A673 (cell line): ENCODE results near the gene PRLR. TPM values are rescaled to one million over a fixed set of nuclear protein-coding genes. Genes with fewer than 3 reads are reported as not detected.

Source experiments
- BruUV-seq: library from RNA; stranded (reverse); fragments of 400-500 nt; replicated peaks from 2 replicates; lab custom pipeline; 2021; lab: Mats Ljungman, UMichigan
- CTCF ChIA-PET: fragments of 300-600 bp; sonication (Branson Sonifier 250); formaldehyde crosslinking; loops from one replicate; lab custom pipeline; 2022; ENCODE audit warnings: antibody characterized with exemption; lab: Charles Lee
- POLR2A ChIA-PET: fragments of 300-600 bp; sonication (Branson Sonifier 250); formaldehyde crosslinking; loops from one replicate; lab custom pipeline; 2022; ENCODE audit warnings: antibody characterized with exemption; ENCODE audit not compliant: low non-redundant PET; lab: Charles Lee
- DNase-seq: peaks from one replicate; pipeline ENCODE4 v3.0.0-alpha.2; 2015; ENCODE audit warnings: low spot score
- H3K27ac ChIP-seq: fragments of 200-600 bp; sonication (generic); 2 replicates; pipeline ENCODE4 v1.5.1; 2016; ENCODE audit warnings: mixed run types, low read depth, mild to moderate bottlenecking, mixed read lengths, antibody characterized with exemption, low read length; ENCODE audit not compliant: poor library complexity, severe bottlenecking
- H3K27me3 ChIP-seq: fragments of 200-600 bp; sonication (generic); replicated peaks from 2 replicates; pipeline ENCODE4 v1.6.1; 2017; ENCODE audit warnings: mixed run types, low read depth, mild to moderate bottlenecking, mixed read lengths, antibody characterized with exemption, low read length; ENCODE audit not compliant: insufficient read depth, poor library complexity
- H3K36me3 ChIP-seq: fragments of 200-600 bp; sonication (generic); 2 replicates; pipeline ENCODE4 v1.6.1; 2016; ENCODE audit warnings: mixed run types, mild to moderate bottlenecking, mixed read lengths, antibody characterized with exemption, low read length; ENCODE audit not compliant: insufficient read depth, poor library complexity, severe bottlenecking
- H3K4me1 ChIP-seq: fragments of 200-600 bp; sonication (generic); 2 replicates; pipeline ENCODE4 v1.6.1; 2017; ENCODE audit warnings: mixed run types, mild to moderate bottlenecking, mixed read lengths, antibody characterized with exemption, low read length; ENCODE audit not compliant: insufficient read depth, poor library complexity, severe bottlenecking
- H3K4me3 ChIP-seq: fragments of 200-600 bp; sonication (generic); 2 replicates; pipeline ENCODE4 v1.5.1; 2016; ENCODE audit warnings: low read depth, mixed run types, mild to moderate bottlenecking, mixed read lengths, low read length; ENCODE audit not compliant: poor library complexity, severe bottlenecking
- H3K9me3 ChIP-seq: fragments of 200-600 bp; sonication (generic); 2 replicates; pipeline ENCODE4 v1.6.1; 2016; ENCODE audit warnings: mixed run types, low read depth, mild to moderate bottlenecking, mixed read lengths, antibody characterized with exemption, low read length; ENCODE audit not compliant: poor library complexity, severe bottlenecking
- EZH2 ChIP-seq: fragments of 200-600 bp; sonication (generic); IDR thresholded peaks from 2 replicates; pipeline ENCODE4 v1.6.1; 2017; ENCODE audit warnings: borderline replicate concordance, low read depth, mild to moderate bottlenecking, mixed read lengths, antibody characterized with exemption, low read length; ENCODE audit not compliant: poor library complexity, severe bottlenecking
- intact Hi-C: fragments of 100-400 bp; cut with micrococcal nuclease; formaldehyde crosslinking; loops from one replicate; pipeline ENCODE4 v1.10.0; 2022; ENCODE audit not compliant: unreplicated experiment
- total RNA-seq: library from RNA; stranded (reverse); gene quantifications from 2 replicates; pipeline ENCODE4 v1.2.3, GENCODE V29; 2021
- TF ChIP-seq, protein P1 (sequence below): fragments of 300-800, 200-600 bp; sonication (generic); conservative IDR thresholded peaks from 2 replicates; pipeline ENCODE4 v1.5.1; 2017; ENCODE audit warnings: low read depth, mild to moderate bottlenecking, antibody characterized with exemption, low read length, moderate library complexity, mixed read lengths

Gene PRLR
- total RNA-seq, 1 experiment from 2014 or later = not detected

- Histone ChIP-seq H3K36me3 (no peaks in the 10 kb centered on the region), H3K9me3 (no peaks in the 10 kb centered on the region), H3K27me3 (no peaks in the 10 kb centered on the region), H3K4me3 (no peak overlapping the region), H3K27ac (no peak overlapping the region), H3K4me1 (no peaks in the 10 kb centered on the region)
- ChIA-PET POLR2A (no interaction called here), CTCF (no interaction called here)
- no peak for DNase-seq
- intact Hi-C loops = no loop called here
- no TSS peak for BruUV-seq
- TF ChIP-seq, protein P1, sequence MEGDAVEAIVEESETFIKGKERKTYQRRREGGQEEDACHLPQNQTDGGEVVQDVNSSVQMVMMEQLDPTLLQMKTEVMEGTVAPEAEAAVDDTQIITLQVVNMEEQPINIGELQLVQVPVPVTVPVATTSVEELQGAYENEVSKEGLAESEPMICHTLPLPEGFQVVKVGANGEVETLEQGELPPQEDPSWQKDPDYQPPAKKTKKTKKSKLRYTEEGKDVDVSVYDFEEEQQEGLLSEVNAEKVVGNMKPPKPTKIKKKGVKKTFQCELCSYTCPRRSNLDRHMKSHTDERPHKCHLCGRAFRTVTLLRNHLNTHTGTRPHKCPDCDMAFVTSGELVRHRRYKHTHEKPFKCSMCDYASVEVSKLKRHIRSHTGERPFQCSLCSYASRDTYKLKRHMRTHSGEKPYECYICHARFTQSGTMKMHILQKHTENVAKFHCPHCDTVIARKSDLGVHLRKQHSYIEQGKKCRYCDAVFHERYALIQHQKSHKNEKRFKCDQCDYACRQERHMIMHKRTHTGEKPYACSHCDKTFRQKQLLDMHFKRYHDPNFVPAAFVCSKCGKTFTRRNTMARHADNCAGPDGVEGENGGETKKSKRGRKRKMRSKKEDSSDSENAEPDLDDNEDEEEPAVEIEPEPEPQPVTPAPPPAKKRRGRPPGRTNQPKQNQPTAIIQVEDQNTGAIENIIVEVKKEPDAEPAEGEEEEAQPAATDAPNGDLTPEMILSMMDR = no peak
- TF ChIP-seq EZH2 = no peak
These were observed 217.5 kb downstream of the PRLR start for GRCh38 chr5:35012796-35013195.

- no peaks in the 10 kb centered on the region for H3K9me3 ChIP-seq
- TF ChIP-seq, protein P1 = no peak
- TF ChIP-seq EZH2 = no peak
- H3K27ac ChIP-seq = no peak overlapping the region
- no peaks in the 10 kb centered on the region for H3K27me3 ChIP-seq
- no peak for DNase-seq
- intact Hi-C loops = no loop called here
- POLR2A ChIA-PET = no interaction called here
- no TSS peak for BruUV-seq
- no peak overlapping the region for H3K4me3 ChIP-seq
- CTCF ChIA-PET = interaction anchor here (0.6 kb wide), 1 partner anchor 73 kb away, joined by 3 read pairs; no protein-coding TSS in a partner anchor
- no peaks in the 10 kb centered on the region for H3K36me3 ChIP-seq
- no peaks in the 10 kb centered on the region for H3K4me1 ChIP-seq
These were observed 217.9 kb downstream of the PRLR start for GRCh38 chr5:35012365-35012764.

DNA sequence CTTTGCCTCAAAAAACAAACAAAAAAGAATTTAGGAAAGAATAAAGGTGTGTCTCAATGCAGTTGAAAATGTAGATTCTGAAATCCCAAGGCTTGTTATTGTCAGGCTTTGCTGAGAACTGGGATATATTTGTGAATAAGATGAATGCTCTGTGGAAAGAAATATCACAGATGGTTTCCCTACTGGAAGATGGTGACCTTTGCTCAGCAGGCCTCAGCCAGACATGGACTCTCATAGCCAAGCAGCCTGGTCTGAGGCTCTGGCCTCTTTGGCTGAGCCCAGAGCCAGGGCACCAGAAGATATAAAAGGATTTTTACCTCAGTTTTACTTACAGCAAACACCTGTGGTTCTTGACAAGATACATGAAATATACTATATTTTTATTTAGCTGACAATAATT is 219.6 kb downstream of the PRLR start:
- H3K4me1 ChIP-seq = no peaks in the 10 kb centered on the region
- no peaks in the 10 kb centered on the region for H3K27me3 ChIP-seq
- TF ChIP-seq, protein P1 = no peak
- TF ChIP-seq EZH2 = no peak
- H3K4me3 ChIP-seq = no peak overlapping the region
- intact Hi-C loops = no loop called here
- H3K9me3 ChIP-seq = no peaks in the 10 kb centered on the region
- no peak for DNase-seq
- ChIA-PET POLR2A (no interaction called here), CTCF (no interaction called here)
- no peak overlapping the region for H3K27ac ChIP-seq
- no TSS peak for BruUV-seq
- H3K36me3 ChIP-seq = no peaks in the 10 kb centered on the region
